ENCODE measurements around the gene TRPM2. TPM values are rescaled to one million over a fixed set of nuclear protein-coding genes. Genes with fewer than 3 reads are reported as not detected.

TRPM2 gene
- total RNA-seq, 3 donors from 2014 or later, result 1.5 to 10.3 (median 7.2) TPM

GRCh38 chr21:44397431-44398031 lies 44.1 kb downstream of the TRPM2 start:
- ATAC-seq (no peak), DNase-seq (no peak)
- intact Hi-C loops (cut with DNase I, micrococcal nuclease), result no loop called here
- H3K4me3 ChIP-seq, result no peak overlapping the region
- TF ChIP-seq CTCF (IDR thresholded peaks at IDR 0.05), result no peak
- H3K36me3 ChIP-seq (ENCODE audit: low read depth), result no peaks in the 10 kb centered on the region
- H3K9me3 ChIP-seq, result no peaks in the 10 kb centered on the region
- H3K4me1 ChIP-seq (ENCODE audit: low read depth), result no peaks in the 10 kb centered on the region

GRCh38 chr21:44398499-44398898 lies 45.1 kb downstream of the TRPM2 start:
- Histone ChIP-seq H3K36me3 (ENCODE audit: low read depth) (no peaks in the 10 kb centered on the region), H3K9me3 (no peaks in the 10 kb centered on the region), H3K4me1 (ENCODE audit: low read depth) (no peaks in the 10 kb centered on the region), H3K4me3 (no peak overlapping the region)
- ATAC-seq (no peak), DNase-seq (no peak)
- intact Hi-C loops (cut with DNase I, micrococcal nuclease), result no loop called here
- no peak for TF ChIP-seq CTCF (IDR thresholded peaks at IDR 0.05)

- no peak for DNase-seq
- intact Hi-C loops (cut with DNase I, micrococcal nuclease), result no loop called here
- Histone ChIP-seq H3K36me3 (ENCODE audit: low read depth) (no peaks in the 10 kb centered on the region), H3K4me1 (ENCODE audit: low read depth) (no peaks in the 10 kb centered on the region), H3K4me3 (no peak overlapping the region), H3K9me3 (no peaks in the 10 kb centered on the region)
- ATAC-seq, result no peak
- no peak for TF ChIP-seq CTCF (IDR thresholded peaks at IDR 0.05)
Observed at GRCh38 chr21:44399151-44399954, 45.9 kb downstream of the TRPM2 start.

- Histone ChIP-seq H3K9me3 (no peaks in the 10 kb centered on the region), H3K36me3 (ENCODE audit: low read depth) (no peaks in the 10 kb centered on the region), H3K4me1 (ENCODE audit: low read depth) (no peaks in the 10 kb centered on the region), H3K4me3 (no peak overlapping the region)
- no peak for TF ChIP-seq CTCF (IDR thresholded peaks at IDR 0.05)
- intact Hi-C loops (cut with DNase I, micrococcal nuclease), result no loop called here
- no peak for DNase-seq
- no peak for ATAC-seq
Observed at GRCh38 chr21:44399955-44400790, 46.8 kb downstream of the TRPM2 start.

- no peak for TF ChIP-seq CTCF (IDR thresholded peaks at IDR 0.05)
- no peak for ATAC-seq
Observed at GRCh38 chr21:44400791-44401385, 47.5 kb downstream of the TRPM2 start.

More at GRCh38 chr21:44400791-44401385, 47.5 kb downstream of the TRPM2 start:
- intact Hi-C loops (cut with DNase I, micrococcal nuclease), result no loop called here
- Histone ChIP-seq H3K4me3 (no peak overlapping the region), H3K36me3 (ENCODE audit: low read depth) (no peaks in the 10 kb centered on the region), H3K9me3 (no peaks in the 10 kb centered on the region), H3K4me1 (ENCODE audit: low read depth) (no peaks in the 10 kb centered on the region)
- DNase-seq, result no peak

Measured in mucosa of descending colon (tissue), 3 donors.